Smooth muscle cell (in vitro differentiated cells): ENCODE data around the gene CHFR. TPM values are rescaled to one million over a fixed set of nuclear protein-coding genes. Genes with fewer than 3 reads are reported as not detected.
"Not testable (repeated sequence)": the region's sequence is repeated elsewhere in the genome, so short reads cannot be mapped to it uniquely, and the experiment has no call there.

Experiments used
- DNase-seq: peaks from one replicate; lab custom pipeline; 2025; ENCODE audit not compliant: unreplicated experiment; lab: John Stamatoyannopoulos, UW
- H2AFZ ChIP-seq: fragments of 200-600 bp; sonication (generic); 2 replicates; pipeline ENCODE4 v1.6.0; 2016; ENCODE audit warnings: antibody characterized with exemption, low read depth, mild to moderate bottlenecking
- H3F3A ChIP-seq: fragments of 200-600 bp; sonication (generic); 2 replicates; pipeline ENCODE4 v1.6.0; 2017; ENCODE audit warnings: antibody characterized with exemption, low read depth
- H3K27ac ChIP-seq: fragments of 200-600 bp; sonication (generic); 2 replicates; pipeline ENCODE4 v1.5.1; 2016; ENCODE audit warnings: low read depth, mild to moderate bottlenecking
- H3K27me3 ChIP-seq: fragments of 200-600 bp; sonication (generic); 2 replicates; pipeline ENCODE4 v1.6.1; 2016; ENCODE audit warnings: low read depth, mild to moderate bottlenecking
- H3K36me3 ChIP-seq: fragments of 200-600 bp; sonication (generic); 2 replicates; pipeline ENCODE4 v1.5.1; 2016; ENCODE audit warnings: low read depth
- H3K4me1 ChIP-seq: fragments of 200-600 bp; sonication (generic); 2 replicates; pipeline ENCODE4 v1.5.1; 2016; ENCODE audit warnings: low read depth
- H3K4me2 ChIP-seq: fragments of 200-600 bp; sonication (generic); 2 replicates; pipeline ENCODE4 v1.6.0; 2016; ENCODE audit warnings: mild to moderate bottlenecking
- H3K4me3 ChIP-seq: fragments of 200-600 bp; sonication (generic); 2 replicates; pipeline ENCODE4 v1.5.1; 2016; ENCODE audit warnings: mild to moderate bottlenecking
- H3K79me2 ChIP-seq: fragments of 200-600 bp; sonication (generic); 2 replicates; pipeline ENCODE4 v1.6.0; 2016; ENCODE audit warnings: low read depth, mild to moderate bottlenecking
- H3K9ac ChIP-seq: fragments of 200-600 bp; sonication (generic); 2 replicates; pipeline ENCODE4 v1.6.0; 2016; ENCODE audit warnings: low read depth
- H3K9me3 ChIP-seq: fragments of 200-600 bp; sonication (generic); replicated peaks from 2 replicates; pipeline ENCODE4 v1.5.1; 2016; ENCODE audit warnings: low read depth
- H4K20me1 ChIP-seq: fragments of 200-600 bp; sonication (generic); 2 replicates; pipeline ENCODE4 v1.6.0; 2016; ENCODE audit warnings: low read depth
- CTCF ChIP-seq: fragments of 200-600 bp; sonication (generic); IDR thresholded peaks from 2 replicates; pipeline ENCODE4 v1.5.1; 2017; ENCODE audit warnings: borderline replicate concordance, mild to moderate bottlenecking, antibody characterized with exemption; ENCODE audit not compliant: insufficient read depth, poor library complexity, severe bottlenecking
- WGBS: methylation state at CpG from one replicate; pipeline ENCODE4 v1.1.7; 2016; ENCODE audit warnings: low lambda C conversion rate; 5-methylcytosine and 5-hydroxymethylcytosine counted together
- polyA plus RNA-seq: library from polyadenylated mRNA; unstranded; fragments of >200 nt; fragmentation: Nextera tagmentation; extraction: Ambion mirVana; gene quantifications from 2 replicates; pipeline ENCODE4 v1.2.1, GENCODE V29; 2016
- total RNA-seq: library from RNA; depleted of rRNA; stranded (reverse); fragments of >200 nt; gene quantifications from 2 replicates; pipeline ENCODE4 v1.2.3, GENCODE V29; 2014

The CHFR gene
- total and polyA plus RNA-seq, 2 experiments from 2014 or later, result 24.0 to 26.2 TPM

- H4K20me1 ChIP-seq, result no peaks in the 10 kb centered on the region
- H3K79me2 ChIP-seq, result no peaks in the 10 kb centered on the region
- no peaks in the 10 kb centered on the region for H3F3A ChIP-seq
- no peak for TF ChIP-seq CTCF
- H3K4me1 ChIP-seq, result no peaks in the 10 kb centered on the region
- H3K4me3 ChIP-seq, result no peak overlapping the region
- no peak overlapping the region for H2AFZ ChIP-seq
- no peak overlapping the region for H3K4me2 ChIP-seq
- peaks cover 8% of the 10 kb centered on the region for H3K36me3 ChIP-seq
- no peaks in the 10 kb centered on the region for H3K27me3 ChIP-seq
- 95% methylated on average over 17 of the region's 17 CpGs for WGBS
- no peak for DNase-seq
- H3K27ac ChIP-seq, result no peak overlapping the region
- no peak overlapping the region for H3K9ac ChIP-seq
- no peaks in the 10 kb centered on the region for H3K9me3 ChIP-seq
These were observed 30.8 kb downstream of the CHFR start for GRCh38 chr12:132856581-132856980.

GRCh38 chr12:132855211-132855610 lies 32.2 kb downstream of the CHFR start:
- H3K79me2 ChIP-seq, H3K4me3 ChIP-seq, H3K4me2 ChIP-seq, H4K20me1 ChIP-seq, H2AFZ ChIP-seq, H3K27me3 ChIP-seq, H3K9ac ChIP-seq, H3K4me1 ChIP-seq, DNase-seq, H3K9me3 ChIP-seq, H3K27ac ChIP-seq, H3F3A ChIP-seq: not testable (repeated sequence)
- peaks cover 11% of the 10 kb centered on the region for H3K36me3 ChIP-seq
- 100% methylated on average over 14 of the region's 14 CpGs for WGBS

GRCh38 chr12:132853285-132854092 lies 33.9 kb downstream of the CHFR start:
- no peak overlapping the region for H3K27ac ChIP-seq
- H3K4me3 ChIP-seq, result no peak overlapping the region
- DNase-seq, result no peak
- H3K79me2 ChIP-seq, result no peaks in the 10 kb centered on the region
- no peaks in the 10 kb centered on the region for H3K27me3 ChIP-seq
- no peaks in the 10 kb centered on the region for H3K4me1 ChIP-seq
- no peak for TF ChIP-seq CTCF
- H3K36me3 ChIP-seq, result peaks cover 11% of the 10 kb centered on the region
- WGBS, result 97% methylated on average over 42 of the region's 51 CpGs
- H3K4me2 ChIP-seq, result no peak overlapping the region
- no peaks in the 10 kb centered on the region for H4K20me1 ChIP-seq
- H3K9me3 ChIP-seq, result no peaks in the 10 kb centered on the region
- no peaks in the 10 kb centered on the region for H3F3A ChIP-seq
- H2AFZ ChIP-seq, result no peak overlapping the region
- no peak overlapping the region for H3K9ac ChIP-seq

GRCh38 chr12:132852496-132852895 lies 34.9 kb downstream of the CHFR start:
- Histone ChIP-seq H3K4me2 (no peak overlapping the region), H3K4me1 (no peaks in the 10 kb centered on the region), H3K79me2 (no peaks in the 10 kb centered on the region), H3K27me3 (no peaks in the 10 kb centered on the region), H3K36me3 (peaks cover 13% of the 10 kb centered on the region), H3F3A (no peaks in the 10 kb centered on the region), H3K4me3 (no peak overlapping the region), H3K27ac (no peak overlapping the region), H2AFZ (no peak overlapping the region), H3K9me3 (no peaks in the 10 kb centered on the region), H4K20me1 (no peaks in the 10 kb centered on the region), H3K9ac (no peak overlapping the region)
- TF ChIP-seq CTCF, result no peak
- no peak for DNase-seq
- WGBS, result 94% methylated on average over 12 of the region's 12 CpGs
